CD4-positive, alpha-beta memory T cell (primary cell): ENCODE data around the gene SCN1B. TPM values are rescaled to one million over a fixed set of nuclear protein-coding genes. Genes with fewer than 3 reads are reported as not detected.
"Not testable (repeated sequence)": the region's sequence is repeated elsewhere in the genome, so short reads cannot be mapped to it uniquely, and the experiment has no call there.

ENCODE experiments used
- CTCF ChIA-PET: fragments of 350-600 bp; sonication (Branson Sonifier 250); formaldehyde crosslinking; loops from one replicate; lab custom pipeline; 2021; ENCODE audit warnings: inconsistent platforms; ENCODE audit not compliant: partially characterized antibody; lab: Charles Lee
- POLR2A ChIA-PET: fragments of 350-600 bp; sonication (Branson Sonifier 250); formaldehyde crosslinking; loops from one replicate; lab custom pipeline; 2021; ENCODE audit not compliant: partially characterized antibody; lab: Charles Lee
- DNase-seq, 5 donors: peaks; one replicate each; pipeline versions ENCODE4 v3.0.0 to v3.0.0-alpha.2; 2020 to 2022; ENCODE audit warnings: mixed read lengths in 1 of 5
- H3K27ac ChIP-seq: one replicate; pipeline ENCODE4 v1.7.0; 2013; ENCODE audit warnings: low read depth, low read length
- H3K27me3 ChIP-seq: 2 replicates; pipeline ENCODE4 v1.7.0; 2013; ENCODE audit warnings: mild to moderate bottlenecking, low read length, moderate library complexity; ENCODE audit not compliant: insufficient read depth
- H3K36me3 ChIP-seq: 2 replicates; pipeline ENCODE4 v1.7.0; 2013; ENCODE audit warnings: mild to moderate bottlenecking, low read length, moderate library complexity; ENCODE audit not compliant: insufficient read depth
- H3K4me1 ChIP-seq: 2 replicates; pipeline ENCODE4 v1.7.0; 2013; ENCODE audit warnings: mild to moderate bottlenecking, low read length, moderate library complexity; ENCODE audit not compliant: insufficient read depth
- H3K4me3 ChIP-seq, 2 donors: one replicate each; pipeline ENCODE4 v1.7.0; 2013; ENCODE audit warnings: low read length in 2 of 2, mild to moderate bottlenecking in 1 of 2
- H3K9me3 ChIP-seq, 2 donors: one replicate each; pipeline ENCODE4 v1.7.0; 2013; ENCODE audit warnings: low read length in 2 of 2, control low read depth in 1 of 2; ENCODE audit not compliant: control insufficient read depth in 1 of 2
- H3K27ac Mint-ChIP-seq, 7 donors: one replicate each; pipeline ENCODE4 v1.8.0; 2020 to 2021; ENCODE audit warnings: mixed read lengths in 7 of 7, mild to moderate bottlenecking in 6 of 7, inconsistent platforms in 3 of 7, moderate library complexity in 3 of 7
- H3K27me3 Mint-ChIP-seq, 2 donors: one replicate each; pipeline ENCODE4 v1.8.0; 2020 to 2021; ENCODE audit warnings: mixed read lengths in 2 of 2
- H3K36me3 Mint-ChIP-seq, 2 donors: one replicate each; pipeline ENCODE4 v1.8.0; 2020 to 2021; ENCODE audit warnings: mixed read lengths in 2 of 2, inconsistent platforms in 1 of 2, mild to moderate bottlenecking in 1 of 2
- H3K4me1 Mint-ChIP-seq, 4 donors: one replicate each; pipeline ENCODE4 v1.8.0; 2020 to 2021; ENCODE audit warnings: mixed read lengths in 4 of 4, mild to moderate bottlenecking in 1 of 4
- H3K4me3 Mint-ChIP-seq, 8 donors: one replicate each; pipeline ENCODE4 v1.8.0; 2020 to 2021; ENCODE audit warnings: mixed read lengths in 8 of 8, mild to moderate bottlenecking in 7 of 8, moderate library complexity in 6 of 8, inconsistent platforms in 3 of 8
- H3K9me3 Mint-ChIP-seq, 8 donors: one replicate each; pipeline ENCODE4 v1.8.0; 2020 to 2021; ENCODE audit warnings: mixed read lengths in 8 of 8, mild to moderate bottlenecking in 5 of 8, inconsistent platforms in 3 of 8, moderate library complexity in 1 of 8
- intact Hi-C: fragments of 100-400 bp; cut with micrococcal nuclease; formaldehyde crosslinking; loops from one replicate; pipeline ENCODE4 v1.15.1; 2023
- polyA plus RNA-seq, 2 donors: library from polyadenylated mRNA; unstranded; fragments of 300-500 nt; fragmentation: Illumina TruSeq; gene quantifications; one replicate each; pipeline ENCODE4 v1.2.3, GENCODE V29; 2021
- total RNA-seq, 2 experiments: library from RNA; stranded (reverse); gene quantifications; one replicate each; pipeline ENCODE4 v1.2.3, GENCODE V29; 2021

SCN1B gene
- total and polyA plus RNA-seq, 4 experiments from 2014 or later = 0.64 to 1.5 (median 1.4) TPM; not detected in 1

GRCh38 chr19:35006342-35006998, 23.8 kb upstream of the SCN1B start:
- Histone ChIP-seq H3K9me3 (no peaks in the 10 kb centered on the region), H3K36me3 (peaks cover 33% of the 10 kb centered on the region), H3K27me3 (no peaks in the 10 kb centered on the region), H3K4me3 (no peak overlapping the region), H3K27ac (no peak overlapping the region), H3K4me1 (peaks cover 64% of the 10 kb centered on the region)
- Mint-ChIP-seq H3K4me1 (peaks cover 41 to 78% (median 54%) of the 10 kb centered on the region in 4 donors), H3K27me3 (no peaks in the 10 kb centered on the region), H3K27ac (peak overlapping the region in 6 of 7 donors; percentile 60 to 96 (median 75)), H3K9me3 (no peaks in the 10 kb centered on the region), H3K4me3 (no peak overlapping the region), H3K36me3 (peaks cover 10 to 50% of the 10 kb centered on the region in 2 donors)
- ChIA-PET CTCF (interaction anchor here (1.0 to 1.4 kb wide), 2 partner anchors 8 to 34 kb away, joined by 3 to 4 read pairs; no protein-coding TSS in a partner anchor), POLR2A (interaction anchor here (1.2 to 13.7 kb wide), 3 partner anchors 7 to 14 kb away, joined by 3 to 282 read pairs (median 5); partner anchors contain the start of gene GRAMD1A)
- no peak for DNase-seq
- intact Hi-C loops = no loop called here

GRCh38 chr19:35006999-35007365, 23.3 kb upstream of the SCN1B start:
- Mint-ChIP-seq H3K4me3 (no peak overlapping the region), H3K27me3 (no peaks in the 10 kb centered on the region), H3K4me1 (peaks cover 39 to 78% (median 55%) of the 10 kb centered on the region in 4 donors), H3K36me3 (peaks cover 10 to 53% of the 10 kb centered on the region in 2 donors), H3K27ac (peak overlapping the region in 6 of 7 donors; percentile 62 to 96 (median 75)), H3K9me3 (no peaks in the 10 kb centered on the region)
- no peak overlapping the region for H3K4me3 ChIP-seq
- intact Hi-C loops = no loop called here
- H3K9me3 ChIP-seq = no peaks in the 10 kb centered on the region
- H3K27ac ChIP-seq = no peak overlapping the region
- ChIA-PET CTCF (no interaction called here), POLR2A (interaction anchor here (1.4 to 13.7 kb wide), 2 partner anchors 7 to 8 kb away, joined by 5 to 282 read pairs; partner anchors contain the start of gene GRAMD1A)
- H3K4me1 ChIP-seq = peaks cover 64% of the 10 kb centered on the region
- no peak for DNase-seq
- H3K27me3 ChIP-seq = no peaks in the 10 kb centered on the region
- H3K36me3 ChIP-seq = peaks cover 33% of the 10 kb centered on the region

- peaks cover 64% of the 10 kb centered on the region for H3K4me1 ChIP-seq
- intact Hi-C loops, H3K27ac ChIP-seq, H3K9me3 Mint-ChIP-seq, H3K27me3 Mint-ChIP-seq, H3K27me3 ChIP-seq, H3K4me3 ChIP-seq, H3K9me3 ChIP-seq, DNase-seq, H3K4me3 Mint-ChIP-seq: not testable (repeated sequence)
- peak overlapping the region in 1 of 7 donors; percentile 62 for H3K27ac Mint-ChIP-seq
- POLR2A ChIA-PET = interaction anchor here (0.6 to 13.7 kb wide), 2 partner anchors 8 to 26 kb away, joined by 3 to 282 read pairs; partner anchors contain the start of gene GRAMD1A
- peaks cover 33% of the 10 kb centered on the region for H3K36me3 ChIP-seq
- H3K4me1 Mint-ChIP-seq = peaks cover 40 to 78% (median 55%) of the 10 kb centered on the region in 4 donors
- H3K36me3 Mint-ChIP-seq = peaks cover 10 to 57% of the 10 kb centered on the region in 2 donors
- CTCF ChIA-PET = interaction anchor here (2.2 kb wide), 2 partner anchors 33 to 35 kb away, joined by 8 to 9 read pairs; no protein-coding TSS in a partner anchor
Measured at GRCh38 chr19:35007427-35007826, 22.8 kb upstream of the SCN1B start.

GRCh38 chr19:35008891-35009341, 21.4 kb upstream of the SCN1B start:
- no peaks in the 10 kb centered on the region for H3K27me3 ChIP-seq
- POLR2A ChIA-PET = interaction anchor here (0.9 to 13.7 kb wide), 4 partner anchors 8 to 45 kb away, joined by 3 to 282 read pairs (median 4); partner anchors contain the start of genes GRAMD1A and ZNF792
- H3K27ac ChIP-seq = no peak overlapping the region
- Mint-ChIP-seq H3K4me1 (peaks cover 40 to 78% (median 56%) of the 10 kb centered on the region in 4 donors), H3K4me3 (no peak overlapping the region), H3K27ac (peak overlapping the region in 2 of 7 donors; percentile 60 to 62), H3K27me3 (no peaks in the 10 kb centered on the region), H3K9me3 (no peaks in the 10 kb centered on the region), H3K36me3 (peaks cover 10 to 54% of the 10 kb centered on the region in 2 donors)
- intact Hi-C loops = no loop called here
- H3K9me3 ChIP-seq = no peaks in the 10 kb centered on the region
- no peak overlapping the region for H3K4me3 ChIP-seq
- CTCF ChIA-PET = interaction anchor here (2.2 to 6.2 kb wide), 3 partner anchors 8 to 37 kb away, joined by 8 to 71 read pairs (median 9); partner anchors contain the start of gene GRAMD1A
- H3K4me1 ChIP-seq = peaks cover 64% of the 10 kb centered on the region
- no peak for DNase-seq
- H3K36me3 ChIP-seq = peaks cover 33% of the 10 kb centered on the region

GRCh38 chr19:35009424-35010415, 20.6 kb upstream of the SCN1B start:
- H3K4me1 ChIP-seq = peaks cover 64% of the 10 kb centered on the region
- no peak overlapping the region for H3K27ac ChIP-seq
- H3K9me3 ChIP-seq = no peaks in the 10 kb centered on the region
- intact Hi-C loops = loop anchor here (5.0 kb wide), 1 partner anchor 277 kb away; the partner anchor contains the start of gene ZNF181
- H3K36me3 ChIP-seq = peaks cover 33% of the 10 kb centered on the region
- no peak overlapping the region for H3K4me3 ChIP-seq
- Mint-ChIP-seq H3K9me3 (peaks cover 0 to 2% (median 0%) of the 10 kb centered on the region in 8 donors), H3K4me1 (peaks cover 41 to 78% (median 57%) of the 10 kb centered on the region in 4 donors), H3K27me3 (no peaks in the 10 kb centered on the region), H3K36me3 (peaks cover 15 to 54% of the 10 kb centered on the region in 2 donors), H3K4me3 (peak overlapping the region in 2 of 8 donors; percentile 28 to 45), H3K27ac (peak overlapping the region in 5 of 7 donors; percentile 64 to 93 (median 79))
- no peak for DNase-seq
- ChIA-PET POLR2A (interaction anchor here (1.0 to 13.7 kb wide), 5 partner anchors 10 to 46 kb away, joined by 3 to 282 read pairs (median 3); partner anchors contain the start of genes GRAMD1A and ZNF792), CTCF (interaction anchor here (2.2 to 6.2 kb wide), 5 partner anchors 8 to 38 kb away, joined by 8 to 124 read pairs (median 21); partner anchors contain the start of gene GRAMD1A)
- H3K27me3 ChIP-seq = no peaks in the 10 kb centered on the region

GRCh38 chr19:35011091-35011689, 19.1 kb upstream of the SCN1B start:
- CTCF ChIA-PET = interaction anchor here (0.6 to 6.2 kb wide), 7 partner anchors 10 to 104 kb away, joined by 3 to 124 read pairs (median 24); partner anchors contain the start of genes GRAMD1A and ZNF792
- H3K36me3 ChIP-seq = peaks cover 33% of the 10 kb centered on the region
- H3K9me3 Mint-ChIP-seq = peaks cover 0 to 2% (median 0%) of the 10 kb centered on the region in 8 donors

More at GRCh38 chr19:35011091-35011689, 19.1 kb upstream of the SCN1B start:
- Mint-ChIP-seq H3K36me3 (peaks cover 26 to 62% of the 10 kb centered on the region in 2 donors), H3K4me3 (peak overlapping the region in 7 of 8 donors; percentile 43 to 82 (median 55)), H3K27ac (peak overlapping the region; percentile 64 to 96 (median 89)), H3K4me1 (peaks cover 46 to 78% (median 63%) of the 10 kb centered on the region in 4 donors), H3K27me3 (no peaks in the 10 kb centered on the region)
- POLR2A ChIA-PET = interaction anchor here (1.0 to 13.7 kb wide), 4 partner anchors 11 to 38 kb away, joined by 3 to 282 read pairs (median 39); partner anchors contain the start of gene GRAMD1A
- no peaks in the 10 kb centered on the region for H3K9me3 ChIP-seq
- peaks cover 68% of the 10 kb centered on the region for H3K4me1 ChIP-seq
- intact Hi-C loops = loop anchor here (5.0 kb wide), 1 partner anchor 279 kb away; the partner anchor contains the start of gene ZNF181
- peak in 3 of 5 donors; percentile 34 to 71 (median 38) for DNase-seq
- H3K4me3 ChIP-seq = no peak overlapping the region
- peak overlapping the region; percentile 64 for H3K27ac ChIP-seq
- H3K27me3 ChIP-seq = no peaks in the 10 kb centered on the region
